H9 (cell line): ENCODE results near the gene FAM229B. TPM values are rescaled to one million over a fixed set of nuclear protein-coding genes. Genes with fewer than 3 reads are reported as not detected.

Experiments
- DNase-seq: peaks from one replicate; pipeline ENCODE4 v3.0.0-alpha.2; 2017
- H2AFZ ChIP-seq: one replicate; pipeline ENCODE4 v1.6.1; 2013; ENCODE audit warnings: mild to moderate bottlenecking, low read length, control low read depth, moderate library complexity
- H2AK5ac ChIP-seq: 2 replicates; pipeline ENCODE4 v1.6.1; 2013; ENCODE audit warnings: low read length, control low read depth, mixed read lengths; ENCODE audit not compliant: insufficient read length
- H2BK120ac ChIP-seq: one replicate; pipeline ENCODE4 v1.6.1; 2013; ENCODE audit warnings: low read depth, mild to moderate bottlenecking, low read length, control low read depth, inconsistent platforms; ENCODE audit not compliant: poor library complexity, severe bottlenecking
- H2BK12ac ChIP-seq: 2 replicates; pipeline ENCODE4 v1.6.1; 2013; ENCODE audit warnings: low read length, control low read depth, mixed read lengths, low read depth; ENCODE audit not compliant: insufficient read length
- H2BK15ac ChIP-seq: 2 replicates; pipeline ENCODE4 v1.6.1; 2013; ENCODE audit warnings: low read depth, low read length, control low read depth
- H2BK20ac ChIP-seq: one replicate; pipeline ENCODE4 v1.6.1; 2013; ENCODE audit warnings: low read depth, mild to moderate bottlenecking, low read length, control low read depth, inconsistent platforms; ENCODE audit not compliant: poor library complexity, severe bottlenecking
- H2BK5ac ChIP-seq: 2 replicates; pipeline ENCODE4 v1.6.1; 2013; ENCODE audit warnings: low read length, control low read depth, mixed read lengths; ENCODE audit not compliant: insufficient read length
- H3K14ac ChIP-seq: 2 replicates; pipeline ENCODE4 v1.6.1; 2013; ENCODE audit warnings: low read length, control low read depth; ENCODE audit not compliant: insufficient read depth
- H3K18ac ChIP-seq: 2 replicates; pipeline ENCODE4 v1.6.1; 2013; ENCODE audit warnings: low read depth, mild to moderate bottlenecking, mixed read lengths, low read length, control low read depth; ENCODE audit not compliant: insufficient read length
- H3K23ac ChIP-seq: 2 replicates; pipeline ENCODE4 v1.6.1; 2013; ENCODE audit warnings: low read length, control low read depth, mixed read lengths, low read depth; ENCODE audit not compliant: insufficient read length
- H3K23me2 ChIP-seq: 2 replicates; pipeline ENCODE4 v1.6.1; 2013; ENCODE audit warnings: low read depth, mild to moderate bottlenecking, mixed read lengths, low read length, control low read depth; ENCODE audit not compliant: insufficient read length, poor library complexity, severe bottlenecking
- H3K27ac ChIP-seq: 2 replicates; pipeline ENCODE4 v1.5.1; 2013; ENCODE audit warnings: low read length, control low read depth, mixed read lengths, low read depth; ENCODE audit not compliant: insufficient read length
- H3K27me3 ChIP-seq: 2 replicates; pipeline ENCODE4 v1.6.1; 2013; ENCODE audit warnings: low read length, control low read depth, inconsistent platforms; ENCODE audit not compliant: insufficient read depth
- H3K4ac ChIP-seq: 2 replicates; pipeline ENCODE4 v1.6.1; 2013; ENCODE audit warnings: low read depth, mild to moderate bottlenecking, control low read depth, inconsistent platforms, low read length, moderate library complexity
- H3K4me1 ChIP-seq: 2 replicates; pipeline ENCODE4 v1.6.1; 2013; ENCODE audit warnings: low read length, control low read depth, inconsistent platforms; ENCODE audit not compliant: insufficient read depth
- H3K4me2 ChIP-seq: 2 replicates; pipeline ENCODE4 v1.6.1; 2013; ENCODE audit warnings: low read length, control low read depth, mixed read lengths; ENCODE audit not compliant: insufficient read length, insufficient read depth
- H3K56ac ChIP-seq: 2 replicates; pipeline ENCODE4 v1.6.1; 2013; ENCODE audit warnings: low read depth, mild to moderate bottlenecking, mixed read lengths, low read length, control low read depth; ENCODE audit not compliant: insufficient read length
- H3K79me1 ChIP-seq: 2 replicates; pipeline ENCODE4 v1.6.1; 2013; ENCODE audit warnings: low read depth, mild to moderate bottlenecking, moderate library complexity, low read length, control low read depth, inconsistent platforms; ENCODE audit not compliant: insufficient read depth, poor library complexity, severe bottlenecking
- H3K79me2 ChIP-seq: 2 replicates; pipeline ENCODE4 v1.6.1; 2013; ENCODE audit warnings: low read length, control low read depth, inconsistent platforms; ENCODE audit not compliant: insufficient read depth
- H3K9ac ChIP-seq: 2 replicates; pipeline ENCODE4 v1.6.1; 2013; ENCODE audit warnings: low read length, control low read depth, mixed read lengths; ENCODE audit not compliant: insufficient read length; ENCODE audit errors: extremely low read depth
- H3K9me3 ChIP-seq: one replicate; pipeline ENCODE4 v1.6.1; 2013; ENCODE audit warnings: low read depth, low read length, inconsistent platforms; ENCODE audit not compliant: control insufficient read depth
- H3T11ph ChIP-seq: one replicate; pipeline ENCODE4 v1.6.1; 2013; ENCODE audit warnings: mild to moderate bottlenecking, low read length, control low read depth, inconsistent platforms
- H4K20me1 ChIP-seq: one replicate; pipeline ENCODE4 v1.6.1; 2013; ENCODE audit not compliant: control insufficient read depth, insufficient read length, insufficient read depth
- H4K5ac ChIP-seq: 2 replicates; pipeline ENCODE4 v1.6.1; 2013; ENCODE audit warnings: low read depth, mild to moderate bottlenecking, mixed read lengths, low read length, control low read depth; ENCODE audit not compliant: insufficient read length
- H4K8ac ChIP-seq: replicated peaks from 2 replicates; pipeline ENCODE4 v1.6.1; 2013; ENCODE audit warnings: low read length, control low read depth, mixed read lengths, low read depth; ENCODE audit not compliant: insufficient read length
- H4K91ac ChIP-seq: 2 replicates; pipeline ENCODE4 v1.6.1; 2013; ENCODE audit warnings: low read depth, mild to moderate bottlenecking, moderate library complexity, mixed read lengths, low read length, control low read depth; ENCODE audit not compliant: insufficient read length
- H3K27ac Mint-ChIP-seq, 3 experiments: 2 replicates in 2 of 3; 3 replicates in 1 of 3; pipeline ENCODE4 v1.8.0; 2020 to 2021; ENCODE audit warnings: mixed read lengths in 3 of 3, mild to moderate bottlenecking in 1 of 3, moderate library complexity in 1 of 3
- H3K27me3 Mint-ChIP-seq: 2 replicates; pipeline ENCODE4 v1.8.0; 2021; ENCODE audit warnings: low read depth, mild to moderate bottlenecking, moderate library complexity, mixed read lengths
- H3K36me3 Mint-ChIP-seq, 3 experiments: 2 replicates in 2 of 3; 3 replicates in 1 of 3; pipeline ENCODE4 v1.8.0; 2020 to 2021; ENCODE audit warnings: low read depth in 3 of 3, mixed read lengths in 3 of 3; ENCODE audit not compliant: insufficient read depth in 1 of 3
- H3K4me1 Mint-ChIP-seq, 2 experiments: 2 replicates each; pipeline ENCODE4 v1.8.0; 2020; ENCODE audit warnings: mixed read lengths in 2 of 2
- H3K4me3 Mint-ChIP-seq, 2 experiments: 2 replicates in 1 of 2; 3 replicates in 1 of 2; pipeline ENCODE4 v1.8.0; 2020 to 2021; ENCODE audit warnings: mild to moderate bottlenecking in 2 of 2, mixed read lengths in 2 of 2, moderate library complexity in 1 of 2
- H3K9me3 Mint-ChIP-seq, 2 experiments: 2 replicates in 1 of 2; 3 replicates in 1 of 2; pipeline ENCODE4 v1.8.0; 2020; ENCODE audit warnings: mild to moderate bottlenecking in 2 of 2, mixed read lengths in 2 of 2, moderate library complexity in 1 of 2
- CTCF ChIP-seq: fragments of 200-600 bp; sonication (generic); conservative IDR thresholded peaks from 3 replicates; pipeline ENCODE4 v1.8.0; 2021; ENCODE audit warnings: antibody characterized with exemption, mild to moderate bottlenecking
- WGBS: extraction: QIAGEN DNeasy Blood & Tissue Kit; methylation state at CpG from one replicate; pipeline ENCODE4 v1.1.7; 2013; ENCODE audit warnings: missing lambda C conversion rate, low lambda C conversion rate, mixed read lengths; ENCODE audit not compliant: insufficient read length; ENCODE audit errors: extremely low coverage; 5-methylcytosine and 5-hydroxymethylcytosine counted together
- total RNA-seq: library from RNA; stranded (reverse); gene quantifications from 2 replicates; pipeline ENCODE4 v1.2.1, GENCODE V29; 2021

Gene FAM229B
- total RNA-seq, 1 experiment from 2014 or later, result 8.2 TPM

- Histone ChIP-seq H3K56ac (no peak overlapping the region), H3K23me2 (no peaks in the 10 kb centered on the region), H2BK120ac (no peak overlapping the region), H3K79me2 (no peaks in the 10 kb centered on the region), H3K23ac (no peak overlapping the region), H4K5ac (no peak overlapping the region), H3K9ac (no peak overlapping the region), H3K9me3 (no peaks in the 10 kb centered on the region), H3K18ac (no peak overlapping the region), H3K4me1 (peaks cover 12% of the 10 kb centered on the region), H3K4me2 (no peak overlapping the region), H3K27ac (no peak overlapping the region), H4K8ac (no peak overlapping the region), H2AK5ac (no peak overlapping the region), H3K27me3 (no peaks in the 10 kb centered on the region), H3K14ac (no peak overlapping the region), H2BK15ac (no peak overlapping the region), H2BK12ac (no peak overlapping the region), H3T11ph (no peak overlapping the region), H2BK20ac (no peak overlapping the region), H3K79me1 (no peaks in the 10 kb centered on the region), H3K4ac (no peak overlapping the region), H4K20me1 (no peaks in the 10 kb centered on the region), H4K91ac (no peak overlapping the region), H2AFZ (no peak overlapping the region), H2BK5ac (no peak overlapping the region)
- no peak overlapping the region for H3K27ac Mint-ChIP-seq
- H3K36me3 Mint-ChIP-seq, result no peaks in the 10 kb centered on the region; a peak in 1 of 7 replicates
- H3K4me3 Mint-ChIP-seq, result no peak overlapping the region
- WGBS, result no CpG with 5 or more reads among the region's 2 CpGs
- H3K9me3 Mint-ChIP-seq, result no peaks in the 10 kb centered on the region
- peaks cover 20 to 27% of the 10 kb centered on the region in 2 experiments for H3K4me1 Mint-ChIP-seq
- no peak for DNase-seq
- no peaks in the 10 kb centered on the region for H3K27me3 Mint-ChIP-seq
- no peak for TF ChIP-seq CTCF
Observed at GRCh38 chr6:112096901-112097300, 9.5 kb downstream of the FAM229B start.
